Mesothelial cell of epicardium (in vitro differentiated cells): ENCODE data around the gene SYPL1. TPM values are rescaled to one million over a fixed set of nuclear protein-coding genes. Genes with fewer than 3 reads are reported as not detected.

ENCODE experiments used
- DNase-seq, 2 experiments: peaks; one replicate each; pipeline ENCODE4 v3.0.0; 2021; ENCODE audit warnings: low spot score in 2 of 2; ENCODE audit not compliant: unreplicated experiment in 2 of 2
- H3K27ac Mint-ChIP-seq: 2 replicates; pipeline ENCODE4 v1.8.0; 2021; ENCODE audit warnings: mixed read lengths
- H3K27me3 Mint-ChIP-seq: 2 replicates; pipeline ENCODE4 v1.8.0; 2021; ENCODE audit warnings: low read depth, mixed read lengths
- H3K36me3 Mint-ChIP-seq: 2 replicates; pipeline ENCODE4 v1.8.0; 2021; ENCODE audit warnings: mixed read lengths
- H3K4me1 Mint-ChIP-seq: 2 replicates; pipeline ENCODE4 v1.8.0; 2021; ENCODE audit warnings: mixed read lengths
- H3K4me3 Mint-ChIP-seq: 2 replicates; pipeline ENCODE4 v1.8.0; 2021; ENCODE audit warnings: mild to moderate bottlenecking, moderate library complexity, mixed read lengths
- H3K9me3 Mint-ChIP-seq: 2 replicates; pipeline ENCODE4 v1.8.0; 2021; ENCODE audit warnings: mixed read lengths
- total RNA-seq: library from RNA; stranded (reverse); gene quantifications from 3 replicates; pipeline ENCODE4 v1.2.1, GENCODE V29; 2021
- TF ChIP-seq, protein P1 (sequence below): fragments of 200-600 bp; sonication (generic); IDR thresholded peaks from one replicate; pipeline ENCODE4 v1.5.0; 2021; ENCODE audit warnings: antibody characterized with exemption; ENCODE audit not compliant: unreplicated experiment

SYPL1 gene
- total RNA-seq, 1 donor from 2014 or later, result 64.0 TPM

DNA sequence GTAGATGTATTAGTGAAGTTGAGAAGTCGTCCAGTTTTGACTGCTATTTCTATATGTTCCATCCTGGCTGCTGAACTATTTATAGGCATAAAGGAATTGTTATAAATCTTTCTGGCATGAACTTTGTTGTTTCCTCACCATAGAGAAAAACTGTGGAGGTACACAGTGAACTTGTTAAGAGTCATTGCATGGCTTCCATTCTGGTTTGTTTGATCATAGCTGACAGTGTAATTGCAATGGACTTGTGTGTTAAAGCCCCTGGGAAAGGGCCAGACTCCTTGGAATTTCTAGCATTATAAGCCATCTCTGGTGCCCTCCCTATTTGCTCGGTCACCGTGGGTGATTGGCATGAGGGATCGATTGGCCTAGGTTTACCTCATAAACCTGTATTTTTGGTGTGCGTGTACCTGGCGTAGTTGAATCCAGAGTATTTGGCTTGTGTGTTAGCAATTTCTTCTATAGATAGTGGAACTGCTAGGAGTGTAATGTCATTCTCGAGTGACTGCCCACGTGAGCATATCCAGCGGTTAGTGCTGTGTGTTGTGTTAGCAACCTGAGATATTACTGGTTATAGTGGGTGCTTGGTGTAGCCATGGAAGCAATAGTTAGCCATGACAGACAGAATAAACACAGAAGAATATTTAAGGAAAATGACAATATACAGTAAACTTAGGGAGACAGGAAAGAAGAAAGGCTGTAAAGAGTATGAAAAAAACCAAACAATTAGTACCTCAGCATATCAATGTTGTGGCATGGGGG is 5.9 kb upstream of the SYPL1 start:
- no peaks in the 10 kb centered on the region for H3K27me3 Mint-ChIP-seq
- TF ChIP-seq, protein P1, sequence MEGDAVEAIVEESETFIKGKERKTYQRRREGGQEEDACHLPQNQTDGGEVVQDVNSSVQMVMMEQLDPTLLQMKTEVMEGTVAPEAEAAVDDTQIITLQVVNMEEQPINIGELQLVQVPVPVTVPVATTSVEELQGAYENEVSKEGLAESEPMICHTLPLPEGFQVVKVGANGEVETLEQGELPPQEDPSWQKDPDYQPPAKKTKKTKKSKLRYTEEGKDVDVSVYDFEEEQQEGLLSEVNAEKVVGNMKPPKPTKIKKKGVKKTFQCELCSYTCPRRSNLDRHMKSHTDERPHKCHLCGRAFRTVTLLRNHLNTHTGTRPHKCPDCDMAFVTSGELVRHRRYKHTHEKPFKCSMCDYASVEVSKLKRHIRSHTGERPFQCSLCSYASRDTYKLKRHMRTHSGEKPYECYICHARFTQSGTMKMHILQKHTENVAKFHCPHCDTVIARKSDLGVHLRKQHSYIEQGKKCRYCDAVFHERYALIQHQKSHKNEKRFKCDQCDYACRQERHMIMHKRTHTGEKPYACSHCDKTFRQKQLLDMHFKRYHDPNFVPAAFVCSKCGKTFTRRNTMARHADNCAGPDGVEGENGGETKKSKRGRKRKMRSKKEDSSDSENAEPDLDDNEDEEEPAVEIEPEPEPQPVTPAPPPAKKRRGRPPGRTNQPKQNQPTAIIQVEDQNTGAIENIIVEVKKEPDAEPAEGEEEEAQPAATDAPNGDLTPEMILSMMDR, result no peak
- DNase-seq, result no peak
- no peak overlapping the region for H3K27ac Mint-ChIP-seq
- no peaks in the 10 kb centered on the region for H3K4me1 Mint-ChIP-seq
- no peaks in the 10 kb centered on the region for H3K36me3 Mint-ChIP-seq
- no peaks in the 10 kb centered on the region for H3K9me3 Mint-ChIP-seq
- H3K4me3 Mint-ChIP-seq, result no peak overlapping the region

- Mint-ChIP-seq H3K9me3 (no peaks in the 10 kb centered on the region), H3K27me3 (no peaks in the 10 kb centered on the region), H3K27ac (no peak overlapping the region), H3K4me3 (no peak overlapping the region), H3K36me3 (no peaks in the 10 kb centered on the region), H3K4me1 (peaks cover 2% of the 10 kb centered on the region)
- DNase-seq, result no peak
- TF ChIP-seq, protein P1, result no peak
Observed at GRCh38 chr7:106116161-106116704, 4.1 kb upstream of the SYPL1 start.

DNA sequence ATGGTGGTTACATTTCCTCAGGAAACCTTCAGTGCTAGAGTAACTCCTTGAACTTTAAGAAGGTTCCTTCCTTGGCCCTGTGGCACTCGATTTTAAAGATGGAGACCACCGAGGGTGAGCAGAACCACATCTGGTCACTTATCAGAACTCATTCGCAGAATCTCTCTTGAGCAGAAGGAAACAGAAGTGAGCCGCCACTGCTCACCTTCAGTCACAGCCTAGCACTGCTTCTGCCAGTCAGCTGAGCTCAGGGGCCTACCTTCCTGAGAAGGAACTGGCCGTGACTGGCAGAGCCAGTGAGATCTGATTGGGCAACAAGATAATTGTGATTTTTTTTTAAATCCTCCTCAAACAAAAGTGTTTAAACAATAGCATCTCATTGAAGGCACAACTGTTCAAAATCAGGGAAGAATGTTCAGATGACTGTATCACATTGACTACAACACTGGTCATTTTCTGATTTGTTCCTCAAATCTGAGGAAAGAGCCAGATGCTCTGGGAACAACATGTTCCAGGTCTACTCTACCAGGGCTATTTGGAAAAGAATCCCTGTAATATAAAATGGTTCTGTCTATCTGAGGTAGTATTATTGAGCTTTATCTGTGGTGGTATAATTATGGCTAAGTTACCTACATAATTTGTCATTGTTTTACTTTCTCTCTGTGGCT is 2.7 kb upstream of the SYPL1 start:
- Mint-ChIP-seq H3K36me3 (no peaks in the 10 kb centered on the region), H3K9me3 (no peaks in the 10 kb centered on the region), H3K27ac (no peak overlapping the region), H3K4me1 (peaks cover 14% of the 10 kb centered on the region), H3K4me3 (no peak overlapping the region), H3K27me3 (no peaks in the 10 kb centered on the region)
- TF ChIP-seq, protein P1, result no peak
- no peak for DNase-seq

- TF ChIP-seq, protein P1, result no peak
- no peaks in the 10 kb centered on the region for H3K9me3 Mint-ChIP-seq
- no peak for DNase-seq
- H3K4me1 Mint-ChIP-seq, result peaks cover 29% of the 10 kb centered on the region
- peak overlapping the region; percentile 92 for H3K27ac Mint-ChIP-seq
- peak overlapping the region; percentile 88 for H3K4me3 Mint-ChIP-seq
- H3K36me3 Mint-ChIP-seq, result no peaks in the 10 kb centered on the region
- no peaks in the 10 kb centered on the region for H3K27me3 Mint-ChIP-seq
Observed at GRCh38 chr7:106112972-106113421, 885 bp upstream of the SYPL1 start.

GRCh38 chr7:106111655-106112117 is 426 bp downstream of the SYPL1 start:
- Mint-ChIP-seq H3K4me1 (peaks cover 29% of the 10 kb centered on the region), H3K4me3 (peak overlapping the region; percentile 88), H3K27me3 (no peaks in the 10 kb centered on the region), H3K36me3 (no peaks in the 10 kb centered on the region), H3K9me3 (no peaks in the 10 kb centered on the region), H3K27ac (peak overlapping the region; percentile 98)
- TF ChIP-seq, protein P1, result no peak
- DNase-seq, result peak; percentile 25 to 70
